Measurements from ENCODE around the gene BACE2.

DNA sequence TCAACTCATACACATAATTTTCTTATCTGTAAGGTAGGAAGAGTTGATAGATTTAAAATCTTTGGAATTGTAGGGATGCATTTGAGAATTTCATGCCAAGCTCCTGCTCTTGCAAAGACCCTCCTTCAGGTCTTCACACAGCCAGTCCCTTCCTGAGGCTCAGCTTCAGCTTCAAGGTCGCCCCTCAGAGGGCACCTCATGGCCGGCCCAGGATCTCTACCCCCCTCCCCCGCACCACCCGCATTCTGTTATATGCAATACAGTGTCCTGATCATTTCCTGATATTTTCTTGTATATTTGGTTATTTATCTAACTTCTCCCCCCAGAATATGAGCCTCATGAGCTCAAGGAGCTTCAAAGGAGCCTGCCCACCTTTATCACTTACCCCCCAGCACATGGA lies 47.0 kb upstream of the BACE2 start:
- TF ChIP-seq NFRKB (IDR thresholded peaks at IDR 0.05), result no peak
- TF ChIP-seq ARNT (IDR thresholded peaks at IDR 0.05), result no peak
- TF ChIP-seq TARDBP (IDR thresholded peaks at IDR 0.05), result no peak
- no peak for TF ChIP-seq FOXK2 (IDR thresholded peaks at IDR 0.05)
- no peak for TF ChIP-seq CTBP1 (IDR thresholded peaks at IDR 0.05; ENCODE audit: borderline replicate concordance)
- TF ChIP-seq ELF4 (IDR thresholded peaks at IDR 0.05), result no peak
